ENCODE data around the gene PCDH8.

GRCh38 chr13:52878831-52879230 lies 30.4 kb upstream of the PCDH8 start:
- TF ChIP-seq CTCF (conservative IDR thresholded peaks at IDR 0.05 in 1 of 2, IDR thresholded peaks at IDR 0.05 in 1 of 2; ENCODE audit: low read depth in 1 of 2, low read length in 2 of 2), result no peak
- no peak for TF ChIP-seq EZH2 (IDR thresholded peaks at IDR 0.05; ENCODE audit: low read length, missing control alignments)
